ENCODE results near the gene RIOK3. TPM values are rescaled to one million over a fixed set of nuclear protein-coding genes. Genes with fewer than 3 reads are reported as not detected.
A peak's percentile ranks its signal among the peaks of the same experiment; 100 is the strongest.
"Not testable (repeated sequence)": the region's sequence is repeated elsewhere in the genome, so short reads cannot be mapped to it uniquely, and the experiment has no call there.

The RIOK3 gene
- total RNA-seq, 2 donors from 2014 or later, result 51.3 to 59.0 TPM

- H3K27ac ChIP-seq, result no peak overlapping the region
- no peaks in the 10 kb centered on the region for H3K36me3 ChIP-seq
Observed at GRCh38 chr18:23424616-23425015, 28.5 kb upstream of the RIOK3 start.

DNA sequence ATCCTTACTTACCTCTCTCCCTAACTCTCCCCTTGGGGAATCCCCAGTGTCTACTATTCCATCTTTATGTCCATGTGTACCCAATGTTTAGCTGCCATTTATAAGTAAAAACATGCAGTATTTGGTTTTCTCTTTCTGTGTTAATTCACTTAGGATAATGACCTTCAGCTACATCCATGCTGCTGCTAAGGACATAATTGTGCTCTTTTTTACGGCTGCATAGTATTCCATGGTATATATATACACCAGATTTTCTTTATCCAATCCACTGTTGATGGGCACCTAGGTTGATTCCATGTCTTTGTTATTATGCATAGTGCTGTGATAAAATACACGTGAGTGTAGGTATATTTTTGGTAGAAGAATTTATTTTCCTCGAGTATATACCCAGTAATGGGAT is 24.3 kb upstream of the RIOK3 start:
- Histone ChIP-seq H3K4me1 (ENCODE audit: control insufficient read depth in 1 of 2, low read depth in 2 of 2) (no peaks in the 10 kb centered on the region), H3K27ac (no peak overlapping the region), H3K9me3 (no peaks in the 10 kb centered on the region), H3K4me3 (no peak overlapping the region), H3K36me3 (no peaks in the 10 kb centered on the region), H3K27me3 (replicated peaks; ENCODE audit: insufficient read depth) (no peaks in the 10 kb centered on the region)
- TF ChIP-seq CTCF (IDR thresholded peaks at IDR 0.05), result no peak
- ATAC-seq (ENCODE audit: insufficient number of reproducible peaks, low FRiP score, low read depth) (no peak), DNase-seq (ENCODE audit: low spot score) (no peak)

More at GRCh38 chr18:23424616-23425015, 28.5 kb upstream of the RIOK3 start:
- H3K4me1 ChIP-seq (ENCODE audit: control insufficient read depth in 1 of 2, low read depth in 2 of 2), result no peaks in the 10 kb centered on the region
- H3K9me3 ChIP-seq, result no peaks in the 10 kb centered on the region
- ATAC-seq (ENCODE audit: insufficient number of reproducible peaks, low FRiP score, low read depth) (no peak), DNase-seq (ENCODE audit: low spot score) (no peak)
- TF ChIP-seq CTCF (IDR thresholded peaks at IDR 0.05), result no peak
- H3K27me3 ChIP-seq (replicated peaks; ENCODE audit: insufficient read depth), result no peaks in the 10 kb centered on the region
- H3K4me3 ChIP-seq, result no peak overlapping the region

DNA sequence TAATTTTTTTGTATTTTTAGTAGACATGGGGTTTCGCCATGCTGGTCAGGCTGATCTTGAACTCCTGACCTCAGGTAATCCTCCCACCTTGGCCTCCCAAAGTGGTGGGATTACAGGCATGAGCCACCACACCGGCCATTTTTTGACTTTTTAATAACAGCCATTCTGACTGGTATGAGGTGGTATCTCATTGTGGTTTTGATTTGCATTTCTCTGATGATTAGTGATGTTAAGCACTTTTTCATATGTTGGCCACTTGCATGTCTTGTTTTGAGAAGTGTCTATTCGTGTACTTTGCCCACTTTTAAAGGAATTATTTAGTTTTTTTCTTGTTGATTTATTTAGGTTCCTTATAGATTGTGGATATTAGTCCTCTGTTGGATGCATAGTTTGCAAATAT is 23.5 kb upstream of the RIOK3 start:
- not testable (repeated sequence) for H3K27ac ChIP-seq; H3K9me3 ChIP-seq; H3K36me3 ChIP-seq; H3K4me1 ChIP-seq (ENCODE audit: control insufficient read depth in 1 of 2, low read depth in 2 of 2); H3K27me3 ChIP-seq (replicated peaks; ENCODE audit: insufficient read depth); DNase-seq (ENCODE audit: low spot score); H3K4me3 ChIP-seq; ATAC-seq (ENCODE audit: insufficient number of reproducible peaks, low FRiP score, low read depth)

GRCh38 chr18:23433360-23433759 is 19.7 kb upstream of the RIOK3 start:
- no peaks in the 10 kb centered on the region for H3K27me3 ChIP-seq (replicated peaks; ENCODE audit: insufficient read depth)
- no peak for ATAC-seq (ENCODE audit: insufficient number of reproducible peaks, low FRiP score, low read depth)
- DNase-seq (ENCODE audit: low spot score), result no peak
- H3K36me3 ChIP-seq, result no peaks in the 10 kb centered on the region
- no peaks in the 10 kb centered on the region for H3K9me3 ChIP-seq
- no peak overlapping the region for H3K4me3 ChIP-seq
- no peak overlapping the region for H3K27ac ChIP-seq
- H3K4me1 ChIP-seq (ENCODE audit: control insufficient read depth in 1 of 2, low read depth in 2 of 2), result peaks cover 7 to 11% of the 10 kb centered on the region in 2 donors
- no peak for TF ChIP-seq CTCF (IDR thresholded peaks at IDR 0.05)

DNA sequence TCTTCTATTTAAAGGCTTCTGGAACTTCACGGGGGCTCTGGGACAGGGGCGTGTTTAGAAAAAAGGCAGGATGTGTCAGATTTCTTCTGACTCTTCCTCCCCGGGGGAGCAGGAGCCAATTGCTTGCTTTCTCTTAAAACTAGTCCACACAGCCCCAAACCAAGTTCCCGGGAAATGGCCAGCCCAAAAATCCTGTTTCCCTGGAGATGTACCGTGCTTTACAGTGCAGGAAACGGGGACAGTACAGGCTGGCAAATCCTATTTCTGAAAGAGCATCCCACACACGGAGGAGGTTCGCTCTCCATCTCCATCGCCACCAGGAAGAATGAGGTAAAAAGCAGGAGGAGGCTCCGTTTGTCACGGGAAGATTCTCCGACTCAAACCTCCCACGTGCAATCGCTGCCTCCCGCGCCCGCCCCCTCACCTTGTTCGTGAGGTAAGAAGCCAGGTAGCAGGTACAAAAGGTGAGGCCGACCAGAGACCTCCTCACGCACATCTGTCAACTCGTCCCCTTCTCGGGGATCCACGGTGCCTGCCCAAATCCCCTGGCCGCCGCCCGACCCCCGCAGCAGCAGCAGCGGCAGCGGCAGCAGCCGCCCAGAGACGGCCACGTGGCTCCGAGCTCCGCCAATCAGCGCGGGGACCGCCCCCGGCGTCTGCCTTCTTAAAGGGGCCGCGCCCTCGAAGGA is 15.6 kb upstream of the RIOK3 start:
- DNase-seq (ENCODE audit: low spot score), result peak; percentile 27
- H3K27me3 ChIP-seq (replicated peaks; ENCODE audit: insufficient read depth), result no peaks in the 10 kb centered on the region
- no peak for TF ChIP-seq CTCF (IDR thresholded peaks at IDR 0.05)
- H3K36me3 ChIP-seq, result no peaks in the 10 kb centered on the region
- H3K4me1 ChIP-seq (ENCODE audit: control insufficient read depth in 1 of 2, low read depth in 2 of 2), result peaks cover 7 to 15% of the 10 kb centered on the region in 2 donors
- ATAC-seq (ENCODE audit: insufficient number of reproducible peaks, low FRiP score, low read depth), result peak; percentile 70
- peak overlapping the region; percentile 90 for H3K4me3 ChIP-seq
- H3K9me3 ChIP-seq, result no peaks in the 10 kb centered on the region
- H3K27ac ChIP-seq, result peak overlapping the region; percentile 19 to 40

- DNase-seq (ENCODE audit: low spot score) (no peak), ATAC-seq (ENCODE audit: insufficient number of reproducible peaks, low FRiP score, low read depth) (no peak)
- Histone ChIP-seq H3K27me3 (replicated peaks; ENCODE audit: insufficient read depth) (no peaks in the 10 kb centered on the region), H3K36me3 (no peaks in the 10 kb centered on the region), H3K4me3 (peak overlapping the region; percentile 90), H3K27ac (peak overlapping the region in 1 of 2 donors; percentile 19), H3K4me1 (ENCODE audit: control insufficient read depth in 1 of 2, low read depth in 2 of 2) (peaks cover 7 to 15% of the 10 kb centered on the region in 2 donors), H3K9me3 (no peaks in the 10 kb centered on the region)
- no peak for TF ChIP-seq CTCF (IDR thresholded peaks at IDR 0.05)
Observed at GRCh38 chr18:23438046-23438377, 15.1 kb upstream of the RIOK3 start.
